Esophagus muscularis mucosa (tissue), 4 donors: ENCODE measurements around the gene DNAH9.

ENCODE experiments used
- EP300 ChIP-seq: sonication (generic); formaldehyde crosslinking; IDR thresholded peaks from one replicate; pipeline ENCODE4 v1.6.1; 2017; ENCODE audit warnings: antibody characterized with exemption
- POLR2A ChIP-seq: fragments of 450-650 bp; IDR thresholded peaks from one replicate; pipeline ENCODE4 v1.6.1; 2017; ENCODE audit warnings: antibody characterized with exemption, moderate library complexity, mild to moderate bottlenecking, low read depth
- POLR2AphosphoS5 ChIP-seq, 2 donors: sonication (generic); formaldehyde crosslinking; IDR thresholded peaks; one replicate each; pipeline ENCODE4 v1.6.1; 2017; ENCODE audit warnings: antibody characterized with exemption in 2 of 2
- TF ChIP-seq, protein P1 (sequence below), 3 experiments: fragments of 200-600 bp in 2 of 3; fragments of 450-650 bp in 1 of 3; sonication (generic) in 2 of 3; IDR thresholded peaks; one replicate each; pipeline ENCODE4 v1.5.1; 2017 to 2019; ENCODE audit warnings: antibody characterized with exemption in 3 of 3, mild to moderate bottlenecking in 2 of 3, moderate library complexity in 1 of 3

DNA sequence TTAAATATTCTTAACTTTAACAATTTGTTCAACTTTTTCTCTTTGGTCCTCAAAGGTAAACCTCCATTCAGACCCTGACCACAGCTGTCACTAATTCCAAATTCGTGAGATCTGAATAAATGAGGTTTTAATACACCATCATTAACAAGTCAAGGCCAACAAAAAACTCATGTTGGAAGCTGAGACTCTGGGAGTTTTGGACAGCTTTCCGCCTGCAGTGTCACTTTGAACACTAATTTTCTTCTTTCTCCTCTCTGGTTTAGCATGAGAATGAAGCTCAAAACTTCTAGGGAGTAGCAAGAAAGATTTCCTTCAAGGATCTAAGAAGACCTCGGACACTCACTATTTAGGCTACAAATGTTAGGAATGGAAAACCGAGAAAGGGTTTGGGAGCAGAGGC lies 32.7 kb upstream of the DNAH9 start:
- TF ChIP-seq, protein P1, sequence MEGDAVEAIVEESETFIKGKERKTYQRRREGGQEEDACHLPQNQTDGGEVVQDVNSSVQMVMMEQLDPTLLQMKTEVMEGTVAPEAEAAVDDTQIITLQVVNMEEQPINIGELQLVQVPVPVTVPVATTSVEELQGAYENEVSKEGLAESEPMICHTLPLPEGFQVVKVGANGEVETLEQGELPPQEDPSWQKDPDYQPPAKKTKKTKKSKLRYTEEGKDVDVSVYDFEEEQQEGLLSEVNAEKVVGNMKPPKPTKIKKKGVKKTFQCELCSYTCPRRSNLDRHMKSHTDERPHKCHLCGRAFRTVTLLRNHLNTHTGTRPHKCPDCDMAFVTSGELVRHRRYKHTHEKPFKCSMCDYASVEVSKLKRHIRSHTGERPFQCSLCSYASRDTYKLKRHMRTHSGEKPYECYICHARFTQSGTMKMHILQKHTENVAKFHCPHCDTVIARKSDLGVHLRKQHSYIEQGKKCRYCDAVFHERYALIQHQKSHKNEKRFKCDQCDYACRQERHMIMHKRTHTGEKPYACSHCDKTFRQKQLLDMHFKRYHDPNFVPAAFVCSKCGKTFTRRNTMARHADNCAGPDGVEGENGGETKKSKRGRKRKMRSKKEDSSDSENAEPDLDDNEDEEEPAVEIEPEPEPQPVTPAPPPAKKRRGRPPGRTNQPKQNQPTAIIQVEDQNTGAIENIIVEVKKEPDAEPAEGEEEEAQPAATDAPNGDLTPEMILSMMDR (IDR thresholded peaks at IDR 0.05): no peak
- no peak for TF ChIP-seq POLR2A
- no peak for TF ChIP-seq EP300
- no peak for TF ChIP-seq POLR2AphosphoS5 (IDR thresholded peaks at IDR 0.05)
